Measurements from ENCODE around the gene FGF11. TPM values are rescaled to one million over a fixed set of nuclear protein-coding genes. Genes with fewer than 3 reads are reported as not detected.
"Not testable (repeated sequence)": the region's sequence is repeated elsewhere in the genome, so short reads cannot be mapped to it uniquely, and the experiment has no call there.

FGF11 gene
- total RNA-seq, 2 donors from 2014 or later, result 0.68 TPM; not detected in 1

DNA sequence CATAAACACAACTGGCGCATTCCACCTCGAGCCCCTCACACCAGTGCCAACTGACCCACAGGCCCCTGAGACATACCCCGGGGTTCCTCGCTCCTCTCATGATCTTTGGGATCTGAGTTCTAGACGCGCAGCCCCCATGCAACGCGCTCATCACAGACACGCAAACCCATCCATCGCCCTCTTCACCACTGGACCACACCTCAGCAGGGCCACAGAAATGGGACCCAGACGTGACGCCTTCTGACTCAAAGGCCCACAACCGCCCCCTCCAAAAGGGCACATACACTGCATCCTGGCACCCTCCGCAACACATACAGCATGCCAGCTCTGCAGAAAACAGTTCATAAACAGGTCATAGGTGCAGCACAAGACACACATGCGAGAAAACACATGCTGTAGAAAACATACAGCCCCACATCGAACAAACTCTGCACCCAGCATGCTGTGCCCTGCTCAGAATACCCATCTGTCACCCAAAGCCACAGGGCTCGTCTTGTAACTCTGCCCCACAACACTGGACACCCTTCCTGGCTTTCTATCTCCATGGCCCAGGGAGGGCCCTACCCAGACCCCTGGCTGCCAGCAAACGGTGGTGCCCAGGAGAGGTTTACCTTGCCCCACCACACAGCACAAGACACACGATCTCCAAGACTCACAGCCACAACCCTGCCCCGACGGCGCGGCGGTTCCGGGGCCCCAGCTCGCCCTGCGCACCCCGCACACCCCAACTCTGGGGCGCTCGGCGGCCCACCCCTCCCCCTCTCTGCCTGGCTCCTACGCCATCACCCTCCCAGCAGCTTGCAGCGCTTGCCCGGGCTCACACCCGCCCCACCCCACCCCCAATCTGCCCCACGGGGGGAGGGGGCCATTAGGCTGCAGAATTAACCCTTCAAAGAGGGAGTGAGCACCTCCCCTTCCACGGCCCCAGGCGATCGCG is 39.2 kb downstream of the FGF11 start:
- Histone ChIP-seq H3K27ac (peak overlapping the region; percentile 99 to 100), H3K4me3 (peak overlapping the region; percentile 99), H3K36me3 (no peaks in the 10 kb centered on the region), H3K9me3 (no peaks in the 10 kb centered on the region), H3K27me3 (replicated peaks; ENCODE audit: insufficient read depth) (no peaks in the 10 kb centered on the region), H3K4me1 (ENCODE audit: control insufficient read depth in 1 of 2, low read depth in 2 of 2) (peaks cover 31 to 59% of the 10 kb centered on the region in 2 donors)
- ATAC-seq (ENCODE audit: insufficient number of reproducible peaks, low FRiP score, low read depth), result peak; percentile 11
- no peak for DNase-seq (ENCODE audit: low spot score)
- TF ChIP-seq, protein P1, sequence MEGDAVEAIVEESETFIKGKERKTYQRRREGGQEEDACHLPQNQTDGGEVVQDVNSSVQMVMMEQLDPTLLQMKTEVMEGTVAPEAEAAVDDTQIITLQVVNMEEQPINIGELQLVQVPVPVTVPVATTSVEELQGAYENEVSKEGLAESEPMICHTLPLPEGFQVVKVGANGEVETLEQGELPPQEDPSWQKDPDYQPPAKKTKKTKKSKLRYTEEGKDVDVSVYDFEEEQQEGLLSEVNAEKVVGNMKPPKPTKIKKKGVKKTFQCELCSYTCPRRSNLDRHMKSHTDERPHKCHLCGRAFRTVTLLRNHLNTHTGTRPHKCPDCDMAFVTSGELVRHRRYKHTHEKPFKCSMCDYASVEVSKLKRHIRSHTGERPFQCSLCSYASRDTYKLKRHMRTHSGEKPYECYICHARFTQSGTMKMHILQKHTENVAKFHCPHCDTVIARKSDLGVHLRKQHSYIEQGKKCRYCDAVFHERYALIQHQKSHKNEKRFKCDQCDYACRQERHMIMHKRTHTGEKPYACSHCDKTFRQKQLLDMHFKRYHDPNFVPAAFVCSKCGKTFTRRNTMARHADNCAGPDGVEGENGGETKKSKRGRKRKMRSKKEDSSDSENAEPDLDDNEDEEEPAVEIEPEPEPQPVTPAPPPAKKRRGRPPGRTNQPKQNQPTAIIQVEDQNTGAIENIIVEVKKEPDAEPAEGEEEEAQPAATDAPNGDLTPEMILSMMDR (IDR thresholded peaks at IDR 0.05), result no peak

DNA sequence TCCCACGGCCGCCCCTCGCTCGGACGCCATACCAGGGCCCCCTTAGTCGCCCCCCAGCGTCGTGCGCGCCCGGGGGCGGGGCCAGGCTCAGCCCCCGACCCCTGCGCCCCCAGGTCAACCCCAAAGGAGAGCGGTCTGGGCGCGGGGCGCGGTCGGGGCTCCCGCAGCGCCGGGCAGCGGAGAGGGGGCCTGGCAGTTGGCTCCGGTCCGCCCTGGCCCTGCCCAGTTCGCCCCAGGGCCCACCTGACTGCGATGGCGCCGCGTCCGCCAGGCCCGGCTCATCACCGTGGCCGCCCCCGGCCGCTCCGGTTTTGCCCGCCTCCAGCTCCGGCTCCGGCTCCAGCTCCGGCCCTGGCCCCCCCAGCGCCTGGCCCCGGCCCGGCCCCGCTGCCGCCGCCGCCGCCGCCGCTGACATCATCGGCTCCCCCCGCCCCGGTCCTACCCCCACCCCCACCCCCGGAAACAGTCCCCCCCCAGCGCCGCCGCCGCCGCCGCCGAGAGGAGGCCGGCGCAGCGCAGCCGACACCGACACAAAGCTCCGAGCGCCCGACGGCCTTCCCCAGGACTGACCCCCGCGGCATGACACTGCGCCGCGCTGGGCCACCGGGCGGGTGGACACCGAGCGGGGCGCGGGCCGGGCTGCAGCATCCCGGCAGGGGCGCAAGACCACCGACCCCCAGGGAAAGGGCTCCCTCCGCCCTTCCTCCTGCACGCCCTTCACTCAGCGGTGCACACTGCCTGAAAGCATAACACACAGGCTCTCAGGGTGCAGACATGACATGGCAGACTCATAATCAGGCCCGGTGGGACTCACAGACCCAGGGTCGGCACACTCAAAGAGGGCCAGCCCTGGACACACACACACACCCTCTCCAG is 40.1 kb downstream of the FGF11 start, which contains the start of gene ZBTB4:
TSS of gene ZBTB4 (minus strand) at position 419 of the 876 bp plus-strand sequence. CDS start 12,830 bp downstream, outside the sequence.
- DNase-seq (ENCODE audit: low spot score) (no peak), ATAC-seq (ENCODE audit: insufficient number of reproducible peaks, low FRiP score, low read depth) (no peak)
- H3K4me1 ChIP-seq (ENCODE audit: control insufficient read depth in 1 of 2, low read depth in 2 of 2), result peaks cover 31 to 56% of the 10 kb centered on the region in 2 donors
- no peaks in the 10 kb centered on the region for H3K27me3 ChIP-seq (replicated peaks; ENCODE audit: insufficient read depth)
- no peaks in the 10 kb centered on the region for H3K36me3 ChIP-seq
- TF ChIP-seq, protein P1 (IDR thresholded peaks at IDR 0.05), result no peak
- H3K27ac ChIP-seq, result peak within 1 kb of the TSS; percentile 99 to 100
- H3K4me3 ChIP-seq, result peak within 1 kb of the TSS; percentile 99
- no peaks in the 10 kb centered on the region for H3K9me3 ChIP-seq

DNA sequence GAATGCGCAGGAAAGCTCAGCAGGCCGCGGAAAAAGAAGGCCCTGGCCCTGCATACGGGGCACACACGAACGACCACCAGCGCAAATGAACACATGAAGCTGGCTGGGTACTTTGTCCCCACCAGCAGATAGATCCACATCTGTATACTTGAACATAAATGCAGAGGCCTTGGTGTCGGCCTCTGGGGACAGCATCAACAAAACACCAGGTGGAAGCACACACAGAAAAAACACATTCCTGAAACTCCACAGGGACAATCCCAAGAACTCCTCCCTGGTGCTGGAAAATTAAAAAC is 40.7 kb downstream of the FGF11 start:
- H3K27me3 ChIP-seq (replicated peaks; ENCODE audit: insufficient read depth), result no peaks in the 10 kb centered on the region
- H3K9me3 ChIP-seq, result no peaks in the 10 kb centered on the region
- ATAC-seq (ENCODE audit: insufficient number of reproducible peaks, low FRiP score, low read depth) (no peak), DNase-seq (ENCODE audit: low spot score) (no peak)
- H3K36me3 ChIP-seq, result no peaks in the 10 kb centered on the region
- H3K4me3 ChIP-seq, result peak overlapping the region; percentile 99
- TF ChIP-seq, protein P1 (IDR thresholded peaks at IDR 0.05), result no peak
- peaks cover 30 to 52% of the 10 kb centered on the region in 2 donors for H3K4me1 ChIP-seq (ENCODE audit: control insufficient read depth in 1 of 2, low read depth in 2 of 2)
- peak overlapping the region; percentile 99 to 100 for H3K27ac ChIP-seq

DNA sequence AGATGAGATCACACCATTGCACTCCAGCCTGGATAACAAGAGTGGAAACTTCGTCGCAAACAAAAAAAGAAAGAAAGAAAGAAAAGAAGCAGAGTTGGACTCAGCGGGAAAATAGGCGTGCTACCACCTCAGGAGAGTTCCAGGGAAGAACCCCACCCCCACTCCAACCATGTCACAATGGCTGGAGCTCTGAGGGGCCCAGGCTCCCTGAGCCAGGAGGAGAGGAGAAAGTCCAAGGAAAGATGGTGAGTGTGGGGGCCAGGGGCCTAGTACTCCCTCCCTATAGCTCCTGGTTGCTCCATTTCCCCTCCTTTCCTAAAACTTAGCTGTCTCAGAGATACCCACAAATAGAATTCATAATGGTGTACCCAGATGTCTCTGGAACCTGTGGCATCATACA is 42.0 kb downstream of the FGF11 start, which contains the start of gene SLC35G6:
TSS of gene SLC35G6 (plus strand) at position 172 of the 400 bp plus-strand sequence. CDS start at position 243, 71 bp downstream.
- H3K36me3 ChIP-seq; DNase-seq (ENCODE audit: low spot score); H3K9me3 ChIP-seq; ATAC-seq (ENCODE audit: insufficient number of reproducible peaks, low FRiP score, low read depth); H3K27me3 ChIP-seq (replicated peaks; ENCODE audit: insufficient read depth): not testable (repeated sequence)
- peak within 1 kb of the TSS; percentile 99 for H3K4me3 ChIP-seq
- H3K27ac ChIP-seq, result peak within 1 kb of the TSS; percentile 99 to 100
- H3K4me1 ChIP-seq (ENCODE audit: control insufficient read depth in 1 of 2, low read depth in 2 of 2), result peaks cover 29 to 52% of the 10 kb centered on the region in 2 donors

DNA sequence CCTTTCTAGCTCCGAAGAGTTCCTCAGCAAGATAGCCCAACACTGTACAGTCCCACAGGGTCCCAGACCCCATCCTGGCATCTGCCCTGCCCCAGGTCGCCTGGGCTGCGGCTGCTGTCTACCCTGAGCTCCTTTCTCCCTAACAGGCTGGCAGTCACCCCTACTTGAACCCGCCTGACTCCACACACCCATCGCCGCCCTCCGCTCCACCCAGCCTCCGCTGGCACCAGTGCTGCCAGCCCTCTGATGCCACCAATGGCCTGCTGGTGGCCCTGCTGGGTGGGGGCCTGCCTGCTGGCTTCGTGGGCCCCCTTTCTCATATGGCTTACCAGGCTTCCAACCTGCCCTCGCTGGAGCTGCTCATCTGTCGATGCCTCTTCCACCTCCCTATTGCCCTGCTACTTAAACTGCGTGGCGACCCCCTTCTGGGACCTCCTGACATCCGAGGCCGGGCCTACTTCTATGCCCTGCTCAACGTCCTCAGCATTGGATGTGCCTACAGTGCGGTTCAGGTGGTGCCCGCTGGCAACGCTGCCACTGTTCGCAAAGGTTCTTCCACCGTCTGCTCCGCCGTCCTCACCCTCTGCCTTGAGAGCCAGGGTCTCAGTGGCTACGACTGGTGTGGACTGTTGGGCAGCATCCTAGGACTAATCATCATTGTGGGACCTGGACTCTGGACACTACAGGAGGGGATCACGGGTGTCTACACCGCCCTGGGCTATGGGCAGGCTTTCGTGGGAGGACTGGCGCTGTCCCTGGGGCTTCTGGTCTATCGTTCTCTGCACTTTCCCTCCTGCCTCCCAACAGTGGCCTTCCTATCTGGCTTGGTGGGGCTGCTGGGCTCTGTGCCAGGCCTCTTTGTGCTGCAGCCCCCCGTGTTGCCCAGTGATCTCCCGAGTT is 42.8 kb downstream of the FGF11 start:
- H3K4me3 ChIP-seq; ATAC-seq (ENCODE audit: insufficient number of reproducible peaks, low FRiP score, low read depth); H3K9me3 ChIP-seq; H3K36me3 ChIP-seq; DNase-seq (ENCODE audit: low spot score); H3K27me3 ChIP-seq (replicated peaks; ENCODE audit: insufficient read depth): not testable (repeated sequence)
- Histone ChIP-seq H3K4me1 (ENCODE audit: control insufficient read depth in 1 of 2, low read depth in 2 of 2) (peaks cover 29 to 52% of the 10 kb centered on the region in 2 donors), H3K27ac (peak overlapping the region in 1 of 2 donors; percentile 99)

DNA sequence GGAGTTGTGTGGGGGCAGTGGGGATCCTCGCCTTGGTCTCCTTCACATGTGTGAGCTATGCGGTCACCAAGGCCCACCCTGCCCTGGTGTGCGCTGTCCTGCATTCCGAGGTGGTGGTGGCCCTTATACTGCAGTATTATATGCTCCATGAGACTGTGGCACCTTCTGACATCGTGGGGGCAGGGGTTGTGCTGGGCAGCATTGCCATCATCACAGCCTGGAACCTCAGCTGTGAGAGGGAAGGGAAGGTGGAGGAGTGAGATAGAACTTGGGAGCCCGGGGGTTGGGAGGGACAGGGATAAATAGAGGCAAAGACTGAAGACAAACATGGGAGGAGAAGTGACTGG is 43.4 kb downstream of the FGF11 start:
- H3K9me3 ChIP-seq; ATAC-seq (ENCODE audit: insufficient number of reproducible peaks, low FRiP score, low read depth); DNase-seq (ENCODE audit: low spot score); H3K36me3 ChIP-seq; H3K27me3 ChIP-seq (replicated peaks; ENCODE audit: insufficient read depth): not testable (repeated sequence)
- Histone ChIP-seq H3K27ac (peak overlapping the region; percentile 99 to 100), H3K4me1 (ENCODE audit: control insufficient read depth in 1 of 2, low read depth in 2 of 2) (peaks cover 30 to 53% of the 10 kb centered on the region in 2 donors), H3K4me3 (peak overlapping the region; percentile 83)

Data from thoracic aorta (tissue), 2 donors.